K562 (cell line): ENCODE data around the gene IQCN. TPM values are rescaled to one million over a fixed set of nuclear protein-coding genes. Genes with fewer than 3 reads are reported as not detected.
A peak's percentile ranks its signal among the peaks of the same experiment; 100 is the strongest.

Experiments
- CAMTA2 ChIP-seq: fragments of 250-450 bp; sonication (Bioruptor Pico); conservative IDR thresholded peaks from 2 replicates; pipeline ENCODE4 v1.5.1; 2022
- CBFA2T3 ChIP-seq: fragments of 450-650 bp; IDR thresholded peaks from 2 replicates; pipeline ENCODE4 v1.6.1; 2017
- CREB1 ChIP-seq, 2 experiments: sonication (generic) in 1 of 2; formaldehyde crosslinking in 1 of 2; IDR thresholded peaks; 2 replicates each; pipeline versions ENCODE4 v1.6.1 to v1.8.0; 2012 to 2022; ENCODE audit warnings: inconsistent platforms in 1 of 2, mild to moderate bottlenecking in 1 of 2, missing genetic modification reagents in 1 of 2, moderate library complexity in 1 of 2
- FOXJ2 ChIP-seq: fragments of 200-800 bp; sonication (Bioruptor generic); IDR thresholded peaks from 2 replicates; pipeline ENCODE4 v1.6.1; 2016; ENCODE audit warnings: missing genetic modification characterization, missing compliant biosample characterization
- HNRNPK ChIP-seq: fragments of 200-400 bp; formaldehyde crosslinking; IDR thresholded peaks from one replicate; pipeline ENCODE4 v1.6.1; 2018; ENCODE audit warnings: mild to moderate bottlenecking, low read depth, low read length; ENCODE audit not compliant: poor library complexity, severe bottlenecking
- JUNB ChIP-seq: fragments of 450-650 bp; formaldehyde crosslinking; conservative IDR thresholded peaks from 2 replicates; pipeline ENCODE4 v1.4.0; 2020; ENCODE audit warnings: mild to moderate bottlenecking
- MAFG ChIP-seq: fragments of 450-650 bp; conservative IDR thresholded peaks from 2 replicates; pipeline ENCODE4 v1.6.1; 2016; ENCODE audit warnings: missing genetic modification characterization, missing compliant biosample characterization
- NFIC ChIP-seq: fragments of 450-650 bp; IDR thresholded peaks from 2 replicates; pipeline ENCODE4 v1.6.1; 2017; ENCODE audit warnings: mild to moderate bottlenecking, inconsistent platforms
- NRF1 ChIP-seq, 2 experiments: fragments of 450-650 bp; IDR thresholded peaks in 1 of 2; conservative IDR thresholded peaks in 1 of 2; 2 replicates each; pipeline ENCODE4 v1.6.1; 2014; ENCODE audit warnings: mild to moderate bottlenecking in 2 of 2
- PRPF4 ChIP-seq: fragments of 200-400 bp; formaldehyde crosslinking; IDR thresholded peaks from one replicate; pipeline ENCODE4 v1.6.1; 2017; ENCODE audit warnings: low read length, low read depth, mild to moderate bottlenecking; ENCODE audit not compliant: insufficient read depth, poor library complexity, severe bottlenecking
- RAD51 ChIP-seq: fragments of 450-650 bp; IDR thresholded peaks from 2 replicates; pipeline ENCODE4 v1.7.1; 2016; ENCODE audit warnings: low read depth, mild to moderate bottlenecking, borderline replicate concordance
- RCOR1 ChIP-seq, 2 experiments: IDR thresholded peaks; 2 replicates each; pipeline ENCODE4 v1.6.1; 2012; ENCODE audit warnings: low read depth in 2 of 2, low read length in 2 of 2, borderline replicate concordance in 1 of 2, improper control_type of control experiment in 1 of 2
- SRSF3 ChIP-seq: fragments of 200-400 bp; formaldehyde crosslinking; IDR thresholded peaks from 2 replicates; pipeline ENCODE4 v1.6.1; 2016; ENCODE audit warnings: mild to moderate bottlenecking, low read length, moderate library complexity; ENCODE audit not compliant: insufficient read depth
- XRCC3 ChIP-seq: fragments of 450-650 bp; IDR thresholded peaks from 2 replicates; pipeline ENCODE4 v1.6.1; 2017; ENCODE audit warnings: mild to moderate bottlenecking, moderate library complexity
- ZBTB17 ChIP-seq: fragments of 450-650 bp; formaldehyde crosslinking; IDR thresholded peaks from 2 replicates; pipeline ENCODE4 v1.4.0; 2020; ENCODE audit warnings: mild to moderate bottlenecking
- ZNF274 ChIP-seq: IDR thresholded peaks from 2 replicates; pipeline ENCODE4 v1.6.1; 2011; ENCODE audit warnings: low read depth, mild to moderate bottlenecking, low read length, moderate library complexity, borderline replicate concordance
- ZNF41 ChIP-seq: fragments of 250-450 bp; sonication (Bioruptor Pico); conservative IDR thresholded peaks from 2 replicates; pipeline ENCODE4 v1.4.0; 2020; ENCODE audit warnings: mild to moderate bottlenecking
- ZNF444 ChIP-seq: fragments of 250-450 bp; sonication (Bioruptor Pico); IDR thresholded peaks from 2 replicates; pipeline ENCODE4 v1.4.0; 2020; ENCODE audit warnings: mild to moderate bottlenecking, moderate library complexity
- polyA plus RNA-seq, 8 experiments: library from polyadenylated mRNA; depleted of rRNA in 4 of 8; stranded (reverse) in 5 of 8; unstranded in 3 of 8; fragments of >200 nt; fragmentation: Nextera tagmentation in 2 of 8; fragmentation: Illumina TruSeq in 1 of 8; extraction: Ambion mirVana in 2 of 8; extraction: Trizol in 1 of 8; gene quantifications; 2 replicates each; pipeline versions ENCODE4 v1.2.1 to v1.2.3, GENCODE V29; 2011 to 2014; ENCODE audit warnings: inconsistent platforms in 1 of 8, missing spikeins in 1 of 8
- total RNA-seq, 7 experiments: library from RNA; depleted of rRNA in 6 of 7; stranded (reverse); fragments of >200 nt in 6 of 7; fragmentation: Illumina TruSeq in 2 of 7; extraction: Trizol in 2 of 7; gene quantifications; 2 replicates each; pipeline versions ENCODE4 v1.2.1 to v1.2.3, GENCODE V29; 2011 to 2021; ENCODE audit warnings: low replicate concordance in 1 of 7
- TF ChIP-seq, protein P1 (sequence below): fragments of 250-450 bp; sonication (Bioruptor Pico); IDR thresholded peaks from 2 replicates; pipeline ENCODE4 v1.4.0; 2020; ENCODE audit warnings: mild to moderate bottlenecking
- TF ChIP-seq, protein P2 (sequence below): fragments of 250-450 bp; sonication (Bioruptor Pico); IDR thresholded peaks from 2 replicates; pipeline ENCODE4 v1.4.0; 2020; ENCODE audit warnings: mild to moderate bottlenecking, moderate library complexity
- TF ChIP-seq, protein P3 (sequence below): fragments of 450-650 bp; IDR thresholded peaks from 2 replicates; pipeline ENCODE4 v1.6.1; 2018; ENCODE audit warnings: mild to moderate bottlenecking, low read depth; ENCODE audit not compliant: partially characterized antibody
- TF ChIP-seq, protein P4 (sequence below): fragments of 450-650 bp; conservative IDR thresholded peaks from 2 replicates; pipeline ENCODE4 v1.6.1; 2016; ENCODE audit warnings: missing genetic modification characterization, low read depth, mild to moderate bottlenecking, missing compliant biosample characterization, moderate library complexity

Gene IQCN
- total and polyA plus RNA-seq, 9 of the 15 experiments (the other 6 are each of a cell fraction or from before 2014, with no cell fraction given) = 0.01 to 0.07 (median 0.04) TPM; not detected in 3

DNA sequence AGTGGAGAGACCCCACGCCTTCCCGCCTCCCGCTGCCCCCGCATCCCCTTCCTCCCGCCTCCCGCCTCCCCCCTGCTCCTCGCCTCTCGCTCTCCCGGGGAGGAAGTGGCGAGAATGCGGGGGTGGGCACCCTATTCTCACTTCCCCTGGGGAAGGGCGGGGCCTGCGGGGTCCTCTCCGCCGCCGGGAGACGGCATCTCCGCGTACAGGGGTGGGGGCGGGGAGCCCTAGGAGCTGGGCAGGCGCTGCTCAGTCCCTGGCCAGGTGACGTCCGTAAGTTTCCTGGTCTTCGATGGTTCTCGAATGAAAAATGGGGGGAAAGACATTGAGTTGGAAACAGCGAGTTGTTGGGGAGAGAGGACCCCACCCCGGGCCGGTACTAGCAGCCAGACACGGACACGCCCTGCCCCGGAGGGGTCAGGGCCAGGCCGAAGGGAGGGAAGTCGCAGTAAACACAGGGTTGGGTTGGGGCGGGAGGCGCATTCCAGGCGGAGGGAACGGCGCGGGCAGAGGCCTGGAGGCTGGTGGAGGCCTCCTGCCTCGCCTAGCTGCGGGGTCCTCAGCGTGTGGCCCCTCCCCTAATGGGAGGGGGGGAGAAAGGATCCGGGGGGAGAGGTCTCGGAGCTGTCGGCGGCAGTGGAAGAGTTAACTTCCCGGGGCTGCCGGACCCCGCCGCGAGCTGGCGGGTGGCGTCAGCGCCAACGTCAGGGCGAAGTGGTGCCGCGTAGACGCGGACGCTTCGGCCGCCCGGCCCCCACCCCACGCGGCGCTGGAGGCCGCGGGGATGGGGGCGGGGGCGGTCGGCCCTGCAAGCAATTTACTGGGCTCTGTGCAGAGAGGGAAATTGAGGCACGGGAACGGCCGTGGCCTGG is 17.6 kb upstream of the IQCN start (continued):
- TF ChIP-seq, protein P1, sequence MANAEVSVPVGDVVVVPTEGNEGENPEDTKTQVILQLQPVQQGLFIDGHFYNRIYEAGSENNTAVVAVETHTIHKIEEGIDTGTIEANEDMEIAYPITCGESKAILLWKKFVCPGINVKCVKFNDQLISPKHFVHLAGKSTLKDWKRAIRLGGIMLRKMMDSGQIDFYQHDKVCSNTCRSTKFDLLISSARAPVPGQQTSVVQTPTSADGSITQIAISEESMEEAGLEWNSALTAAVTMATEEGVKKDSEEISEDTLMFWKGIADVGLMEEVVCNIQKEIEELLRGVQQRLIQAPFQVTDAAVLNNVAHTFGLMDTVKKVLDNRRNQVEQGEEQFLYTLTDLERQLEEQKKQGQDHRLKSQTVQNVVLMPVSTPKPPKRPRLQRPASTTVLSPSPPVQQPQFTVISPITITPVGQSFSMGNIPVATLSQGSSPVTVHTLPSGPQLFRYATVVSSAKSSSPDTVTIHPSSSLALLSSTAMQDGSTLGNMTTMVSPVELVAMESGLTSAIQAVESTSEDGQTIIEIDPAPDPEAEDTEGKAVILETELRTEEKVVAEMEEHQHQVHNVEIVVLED (CRISPR knock-in tag) = peak; percentile 65
- TF ChIP-seq XRCC3 = no peak
- no peak; the same call in 1 of the 2 replicates for TF ChIP-seq FOXJ2
- no peak for TF ChIP-seq MAFG (tag)
- TF ChIP-seq RCOR1 (IDR thresholded peaks at IDR 0.05; ENCODE audit: borderline replicate concordance in 1 of 2, low read depth in 2 of 2, low read length in 2 of 2) = peak in 1 of 2 experiments; percentile 52; a peak in 2 of 4 replicates
- TF ChIP-seq HNRNPK = peak; percentile 40
- 0 out of 2 replicates have a peak, but pooled peaks have one; percentile 59 for TF ChIP-seq ZBTB17
- TF ChIP-seq CBFA2T3 = 0 out of 2 replicates have a peak, but pooled peaks have one; percentile 12
- TF ChIP-seq RAD51 = peak; percentile 40; the same call in 1 of the 2 replicates
- TF ChIP-seq PRPF4 = no peak
- 0 out of 2 replicates have a peak, but pooled peaks have one; percentile 68 for TF ChIP-seq SRSF3
- TF ChIP-seq, protein P2, sequence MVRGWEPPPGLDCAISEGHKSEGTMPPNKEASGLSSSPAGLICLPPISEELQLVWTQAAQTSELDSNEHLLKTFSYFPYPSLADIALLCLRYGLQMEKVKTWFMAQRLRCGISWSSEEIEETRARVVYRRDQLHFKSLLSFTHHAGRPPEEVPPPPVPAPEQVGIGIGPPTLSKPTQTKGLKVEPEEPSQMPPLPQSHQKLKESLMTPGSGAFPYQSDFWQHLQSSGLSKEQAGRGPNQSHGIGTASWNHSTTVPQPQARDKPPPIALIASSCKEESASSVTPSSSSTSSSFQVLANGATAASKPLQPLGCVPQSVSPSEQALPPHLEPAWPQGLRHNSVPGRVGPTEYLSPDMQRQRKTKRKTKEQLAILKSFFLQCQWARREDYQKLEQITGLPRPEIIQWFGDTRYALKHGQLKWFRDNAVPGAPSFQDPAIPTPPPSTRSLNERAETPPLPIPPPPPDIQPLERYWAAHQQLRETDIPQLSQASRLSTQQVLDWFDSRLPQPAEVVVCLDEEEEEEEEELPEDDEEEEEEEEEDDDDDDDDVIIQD (CRISPR knock-in tag) = no peak
- TF ChIP-seq, protein P3, sequence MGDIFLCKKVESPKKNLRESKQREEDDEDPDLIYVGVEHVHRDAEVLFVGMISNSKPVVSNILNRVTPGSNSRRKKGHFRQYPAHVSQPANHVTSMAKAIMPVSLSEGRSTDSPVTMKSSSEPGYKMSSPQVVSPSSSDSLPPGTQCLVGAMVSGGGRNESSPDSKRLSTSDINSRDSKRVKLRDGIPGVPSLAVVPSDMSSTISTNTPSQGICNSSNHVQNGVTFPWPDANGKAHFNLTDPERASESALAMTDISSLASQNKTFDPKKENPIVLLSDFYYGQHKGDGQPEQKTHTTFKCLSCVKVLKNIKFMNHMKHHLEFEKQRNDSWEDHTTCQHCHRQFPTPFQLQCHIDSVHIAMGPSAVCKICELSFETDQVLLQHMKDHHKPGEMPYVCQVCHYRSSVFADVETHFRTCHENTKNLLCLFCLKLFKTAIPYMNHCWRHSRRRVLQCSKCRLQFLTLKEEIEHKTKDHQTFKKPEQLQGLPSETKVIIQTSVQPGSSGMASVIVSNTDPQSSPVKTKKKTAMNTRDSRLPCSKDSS = no peak
- TF ChIP-seq ZNF274 = no peak
- peak; percentile 82 to 84 for TF ChIP-seq NRF1 (conservative IDR thresholded peaks at IDR 0.05 in 1 of 2, IDR thresholded peaks at IDR 0.05 in 1 of 2)
- no peak for TF ChIP-seq JUNB (CRISPR knock-in tag)
- TF ChIP-seq CAMTA2 = no peak
- peak; percentile 84 for TF ChIP-seq CREB1 (IDR thresholded peaks at IDR 0.05)
- TF ChIP-seq CREB1 (CRISPR knock-in tag; IDR thresholded peaks at IDR 0.05) = peak; percentile 71
- TF ChIP-seq NFIC = no peak
- TF ChIP-seq ZNF41 (CRISPR knock-in tag) = no peak
- no peak for TF ChIP-seq ZNF444
- TF ChIP-seq, protein P4, sequence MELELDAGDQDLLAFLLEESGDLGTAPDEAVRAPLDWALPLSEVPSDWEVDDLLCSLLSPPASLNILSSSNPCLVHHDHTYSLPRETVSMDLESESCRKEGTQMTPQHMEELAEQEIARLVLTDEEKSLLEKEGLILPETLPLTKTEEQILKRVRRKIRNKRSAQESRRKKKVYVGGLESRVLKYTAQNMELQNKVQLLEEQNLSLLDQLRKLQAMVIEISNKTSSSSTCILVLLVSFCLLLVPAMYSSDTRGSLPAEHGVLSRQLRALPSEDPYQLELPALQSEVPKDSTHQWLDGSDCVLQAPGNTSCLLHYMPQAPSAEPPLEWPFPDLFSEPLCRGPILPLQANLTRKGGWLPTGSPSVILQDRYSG (tag) = no peak
